K562 (cell line): Measurements from ENCODE around the gene ARHGAP25.

Experiments used
- CREB1 ChIP-seq, 2 experiments: sonication (generic) in 1 of 2; formaldehyde crosslinking in 1 of 2; IDR thresholded peaks; 2 replicates each; pipeline versions ENCODE4 v1.6.1 to v1.8.0; 2012 to 2022; ENCODE audit warnings: inconsistent platforms in 1 of 2, mild to moderate bottlenecking in 1 of 2, missing genetic modification reagents in 1 of 2, moderate library complexity in 1 of 2
- CTCF ChIP-seq, 3 experiments: IDR thresholded peaks in 2 of 3; conservative IDR thresholded peaks in 1 of 3; 2 replicates each; pipeline ENCODE4 v1.5.1; 2011 to 2012; ENCODE audit warnings: low read length in 3 of 3, mild to moderate bottlenecking in 3 of 3, control low read depth in 2 of 3, improper control_type of control experiment in 1 of 3, inconsistent platforms in 1 of 3, low read depth in 1 of 3, mixed read lengths in 1 of 3, moderate library complexity in 1 of 3; ENCODE audit not compliant: insufficient read depth in 2 of 3
- EP300 ChIP-seq: IDR thresholded peaks from 2 replicates; pipeline ENCODE4 v1.6.1; 2012; ENCODE audit warnings: low read length, improper control_type of control experiment
- JUND ChIP-seq, 2 experiments: IDR thresholded peaks; 2 replicates in 1 of 2; 3 replicates in 1 of 2; pipeline ENCODE4 v1.6.1; 2011; ENCODE audit warnings: borderline replicate concordance in 2 of 2, low read depth in 2 of 2, low read length in 2 of 2, improper control_type of control experiment in 1 of 2, missing biosample characterization in 1 of 2, missing genetic modification characterization in 1 of 2, missing genetic modification reagents in 1 of 2
- KLF13 ChIP-seq: fragments of 450-650 bp; IDR thresholded peaks from 2 replicates; pipeline ENCODE4 v1.6.1; 2016; ENCODE audit warnings: missing genetic modification characterization, low read depth, mild to moderate bottlenecking, missing compliant biosample characterization, moderate library complexity, borderline replicate concordance
- NONO ChIP-seq, 2 experiments: fragments of 200-400 bp in 1 of 2; fragments of 450-650 bp in 1 of 2; formaldehyde crosslinking in 1 of 2; IDR thresholded peaks; 2 replicates each; pipeline ENCODE4 v1.6.1; 2017; ENCODE audit warnings: low read depth in 2 of 2, mild to moderate bottlenecking in 2 of 2, moderate library complexity in 2 of 2, low read length in 1 of 2
- YY1 ChIP-seq, 3 experiments: IDR thresholded peaks; 2 replicates each; pipeline ENCODE4 v1.6.1; 2011; ENCODE audit warnings: low read length in 2 of 3, mild to moderate bottlenecking in 2 of 3, moderate library complexity in 2 of 3, borderline replicate concordance in 1 of 3, control low read depth in 1 of 3, low read depth in 1 of 3; ENCODE audit not compliant: insufficient read depth in 3 of 3, insufficient replicate concordance in 2 of 3, control insufficient read depth in 1 of 3, insufficient read length in 1 of 3; ENCODE audit errors: extremely low read depth in 1 of 3
- ZNF584 ChIP-seq: fragments of 200-800 bp; sonication (Bioruptor generic); IDR thresholded peaks from 2 replicates; pipeline ENCODE4 v1.6.1; 2016; ENCODE audit warnings: low read depth, mild to moderate bottlenecking, missing genetic modification characterization, missing compliant biosample characterization
- TF ChIP-seq, protein P1 (sequence below): sonication (generic); formaldehyde crosslinking; IDR thresholded peaks from 2 replicates; pipeline ENCODE4 v1.8.1; 2023; ENCODE audit warnings: mild to moderate bottlenecking, missing genetic modification reagents, moderate library complexity

- TF ChIP-seq NONO (IDR thresholded peaks at IDR 0.05; ENCODE audit: low read depth in 2 of 2, low read length in 1 of 2), result no peak
- TF ChIP-seq KLF13 (tag), result no peak
- TF ChIP-seq JUND (IDR thresholded peaks at IDR 0.05; ENCODE audit: borderline replicate concordance, low read depth, low read length), result no peak
- TF ChIP-seq JUND (tag; IDR thresholded peaks at IDR 0.05; ENCODE audit: borderline replicate concordance, low read depth, low read length), result no peak
- no peak for TF ChIP-seq EP300
- TF ChIP-seq YY1 (IDR thresholded peaks at IDR 0.05; ENCODE audit: borderline replicate concordance in 1 of 3, control insufficient read depth in 1 of 3, extremely low read depth in 1 of 3, insufficient read depth in 3 of 3, insufficient read length in 1 of 3, insufficient replicate concordance in 2 of 3, low read depth in 1 of 3, low read length in 2 of 3), result no peak
- TF ChIP-seq, protein P1, sequence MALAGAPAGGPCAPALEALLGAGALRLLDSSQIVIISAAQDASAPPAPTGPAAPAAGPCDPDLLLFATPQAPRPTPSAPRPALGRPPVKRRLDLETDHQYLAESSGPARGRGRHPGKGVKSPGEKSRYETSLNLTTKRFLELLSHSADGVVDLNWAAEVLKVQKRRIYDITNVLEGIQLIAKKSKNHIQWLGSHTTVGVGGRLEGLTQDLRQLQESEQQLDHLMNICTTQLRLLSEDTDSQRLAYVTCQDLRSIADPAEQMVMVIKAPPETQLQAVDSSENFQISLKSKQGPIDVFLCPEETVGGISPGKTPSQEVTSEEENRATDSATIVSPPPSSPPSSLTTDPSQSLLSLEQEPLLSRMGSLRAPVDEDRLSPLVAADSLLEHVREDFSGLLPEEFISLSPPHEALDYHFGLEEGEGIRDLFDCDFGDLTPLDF (CRISPR knock-in tag), result no peak
- no peak for TF ChIP-seq ZNF584 (CRISPR knock-in tag)
- TF ChIP-seq CTCF (IDR thresholded peaks at IDR 0.05 in 2 of 3, conservative IDR thresholded peaks at IDR 0.05 in 1 of 3; ENCODE audit: insufficient read depth in 2 of 3, low read depth in 1 of 3, low read length in 3 of 3), result no peak
- no peak for TF ChIP-seq CREB1 (IDR thresholded peaks at IDR 0.05)
- no peak for TF ChIP-seq CREB1 (CRISPR knock-in tag; IDR thresholded peaks at IDR 0.05)
Measured at GRCh38 chr2:68775272-68775842, 40.7 kb downstream of the ARHGAP25 start.
